Pancreas (tissue), 10 donors: ENCODE results near the gene GPR89A. TPM values are rescaled to one million over a fixed set of nuclear protein-coding genes. Genes with fewer than 3 reads are reported as not detected.
"Not testable (repeated sequence)": the region's sequence is repeated elsewhere in the genome, so short reads cannot be mapped to it uniquely, and the experiment has no call there.

Experiments used
- ATAC-seq, 4 donors: fragments of 200-7000 bp; cut with Tn5 transposase; one replicate each; pipeline versions ENCODE4 v1.8.0 to v1.9.1; 2020; ENCODE audit warnings: mild to moderate bottlenecking in 4 of 4, moderate library complexity in 4 of 4
- DNase-seq, 6 donors: peaks; one replicate each; pipeline ENCODE4 v3.0.0-alpha.2; 2020
- FAIRE-seq: peaks from 2 replicates; lab custom pipeline; 2012; peaks lifted over from hg19 to GRCh38; lab: Jason Lieb, UNC
- H3K27ac ChIP-seq, 4 donors: fragments of 200-600 bp; sonication (generic); 1 replicate in 3 of 4; 2 replicates in 1 of 4; pipeline versions ENCODE4 v1.5.0 to v1.8.0; 2020
- H3K27me3 ChIP-seq, 4 donors: fragments of 200-600 bp; one replicate each; pipeline ENCODE4 v1.8.0; 2021
- H3K36me3 ChIP-seq, 3 donors: fragments of 200-600 bp; sonication (generic) in 1 of 3; one replicate each; pipeline versions ENCODE4 v1.5.0 to v1.8.0; 2020 to 2021
- H3K4me1 ChIP-seq, 3 donors: fragments of 200-600 bp; one replicate each; pipeline ENCODE4 v1.8.0; 2021
- H3K4me3 ChIP-seq, 4 donors: fragments of 200-600 bp; sonication (generic) in 2 of 4; one replicate each; pipeline versions ENCODE4 v1.5.0 to v1.8.0; 2020 to 2021
- H3K9me3 ChIP-seq, 4 donors: fragments of 200-600 bp; one replicate each; pipeline ENCODE4 v1.8.0; 2021
- WGBS, 2 donors: extraction: QIAGEN DNeasy Blood & Tissue Kit; methylation state at CpG; one replicate each; pipeline ENCODE4 v1.1.7; 2013; 5-methylcytosine and 5-hydroxymethylcytosine counted together
- intact Hi-C, 3 donors: fragments of 100-400 bp; cut with DNase I; formaldehyde crosslinking; loops; one replicate each; pipeline versions ENCODE4 v1.11.1 to v1.14.2; 2022
- polyA plus RNA-seq, 2 donors: library from polyadenylated mRNA; stranded (reverse); fragments of 200-250 nt; gene quantifications; one replicate each; pipeline ENCODE4 v1.2.3, GENCODE V29; 2013
- total RNA-seq, 6 donors: library from RNA; stranded (reverse); fragmentation: NEBNext Ultra II Directional in 4 of 6; extraction: Animal tissue kit (Norgen Biotek cat#: 25700) in 4 of 6; gene quantifications; one replicate each; pipeline versions ENCODE4 v1.2.1 to v1.2.4, GENCODE V29; 2021 to 2023
- TF ChIP-seq, protein P1 (sequence below), 4 donors: fragments of 200-600 bp; sonication (generic) in 3 of 4; IDR thresholded peaks; one replicate each; pipeline versions ENCODE4 v1.5.0 to v1.8.0; 2021; ENCODE audit warnings: antibody characterized with exemption in 4 of 4
- donor health status: healthy with polysubstance abuse.
- donor health status: DM: no; HTN: no; CAD: no; lungs with moderate emphysema.
- donor health status: DM: no; HTN: no; CAD: no.
- donor health status: control.
- donor health status: control.
- donor health status: Bipolar disorder and iron deficiency.
- donor health status: DM: yes; HTN: yes; CAD: no.
- donor health status: DM: no; HTN: no; CAD: no.
- donor health status: DM: no; HTN: no; CAD: no.
- donor health status: DM: yes; HTN: yes; CAD: no.

The GPR89A gene
- total and polyA plus RNA-seq, 8 donors, result 9.3 to 18.9 (median 12.5) TPM

- H3K27ac ChIP-seq, H3K4me3 ChIP-seq, H3K27me3 ChIP-seq, intact Hi-C loops, ATAC-seq, FAIRE-seq, DNase-seq, H3K36me3 ChIP-seq, H3K9me3 ChIP-seq: not testable (repeated sequence)
- 63% methylated on average over 1 of the region's 1 CpG; no CpG with 5 or more reads in 1 of the 2 donors for WGBS, 2 donors
- peaks cover 14 to 16% (median 15%) of the 10 kb centered on the region in 3 donors for H3K4me1 ChIP-seq
These were observed 78.3 kb downstream of the GPR89A start for GRCh38 chr1:145686078-145686477.

GRCh38 chr1:145688328-145688727 lies 80.5 kb downstream of the GPR89A start:
- Histone ChIP-seq H3K4me1 (peaks cover 23 to 32% (median 29%) of the 10 kb centered on the region in 3 donors), H3K27me3 (no peaks in the 10 kb centered on the region), H3K27ac (no peak overlapping the region), H3K9me3 (no peaks in the 10 kb centered on the region), H3K36me3 (no peaks in the 10 kb centered on the region), H3K4me3 (no peak overlapping the region)
- ATAC-seq (no peak), DNase-seq (no peak), FAIRE-seq (no peak)
- 79 to 88% methylated on average over 4 of the region's 4 CpGs for WGBS, 2 donors
- intact Hi-C loops, result no loop called here
- TF ChIP-seq, protein P1, sequence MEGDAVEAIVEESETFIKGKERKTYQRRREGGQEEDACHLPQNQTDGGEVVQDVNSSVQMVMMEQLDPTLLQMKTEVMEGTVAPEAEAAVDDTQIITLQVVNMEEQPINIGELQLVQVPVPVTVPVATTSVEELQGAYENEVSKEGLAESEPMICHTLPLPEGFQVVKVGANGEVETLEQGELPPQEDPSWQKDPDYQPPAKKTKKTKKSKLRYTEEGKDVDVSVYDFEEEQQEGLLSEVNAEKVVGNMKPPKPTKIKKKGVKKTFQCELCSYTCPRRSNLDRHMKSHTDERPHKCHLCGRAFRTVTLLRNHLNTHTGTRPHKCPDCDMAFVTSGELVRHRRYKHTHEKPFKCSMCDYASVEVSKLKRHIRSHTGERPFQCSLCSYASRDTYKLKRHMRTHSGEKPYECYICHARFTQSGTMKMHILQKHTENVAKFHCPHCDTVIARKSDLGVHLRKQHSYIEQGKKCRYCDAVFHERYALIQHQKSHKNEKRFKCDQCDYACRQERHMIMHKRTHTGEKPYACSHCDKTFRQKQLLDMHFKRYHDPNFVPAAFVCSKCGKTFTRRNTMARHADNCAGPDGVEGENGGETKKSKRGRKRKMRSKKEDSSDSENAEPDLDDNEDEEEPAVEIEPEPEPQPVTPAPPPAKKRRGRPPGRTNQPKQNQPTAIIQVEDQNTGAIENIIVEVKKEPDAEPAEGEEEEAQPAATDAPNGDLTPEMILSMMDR (IDR thresholded peaks at IDR 0.05), result no peak

GRCh38 chr1:145688924-145689323 lies 81.1 kb downstream of the GPR89A start:
- TF ChIP-seq, protein P1 (IDR thresholded peaks at IDR 0.05), result no peak
- Histone ChIP-seq H3K27me3 (no peaks in the 10 kb centered on the region), H3K4me1 (peaks cover 23 to 34% (median 32%) of the 10 kb centered on the region in 3 donors), H3K27ac (no peak overlapping the region), H3K9me3 (no peaks in the 10 kb centered on the region), H3K4me3 (no peak overlapping the region), H3K36me3 (no peaks in the 10 kb centered on the region)
- no peak for FAIRE-seq
- ATAC-seq, result no peak
- DNase-seq, result no peak
- 94 to 95% methylated on average over 6 of the region's 6 CpGs for WGBS, 2 donors
- intact Hi-C loops, result no loop called here

DNA sequence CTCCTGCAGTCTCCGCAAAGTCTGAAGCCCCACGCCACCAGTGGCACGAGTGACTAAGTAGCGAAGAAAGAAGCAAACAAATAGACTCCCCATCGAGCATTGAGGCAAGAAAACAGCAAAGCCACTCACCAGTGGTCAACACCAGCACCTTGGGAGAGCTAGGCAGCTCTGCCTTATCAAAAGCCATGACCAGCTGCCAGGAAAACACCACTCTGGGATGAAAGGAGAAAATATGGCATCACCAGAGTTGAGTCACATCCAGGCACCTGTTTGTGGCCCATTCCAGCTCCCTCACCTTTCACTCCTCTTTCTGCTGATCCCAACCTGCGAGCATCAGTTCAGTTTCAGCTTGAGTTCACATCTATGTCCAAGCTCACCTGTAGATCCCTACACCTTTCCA lies 82.1 kb downstream of the GPR89A start:
- TF ChIP-seq, protein P1 (IDR thresholded peaks at IDR 0.05), result no peak
- H3K36me3 ChIP-seq, result no peaks in the 10 kb centered on the region
- intact Hi-C loops, result no loop called here
- H3K27me3 ChIP-seq, result no peaks in the 10 kb centered on the region
- no peak overlapping the region for H3K4me3 ChIP-seq
- peak; percentile 40 to 55 (median 46) for ATAC-seq
- peak in 1 of 6 donors; percentile 36 for DNase-seq
- peaks cover 23 to 43% (median 34%) of the 10 kb centered on the region in 3 donors for H3K4me1 ChIP-seq
- peak overlapping the region in 2 of 4 donors; percentile 31 to 54 for H3K27ac ChIP-seq
- no peaks in the 10 kb centered on the region for H3K9me3 ChIP-seq
- no peak for FAIRE-seq
- WGBS, 2 donors, result 85 to 88% methylated on average over 6 of the region's 6 CpGs

DNA sequence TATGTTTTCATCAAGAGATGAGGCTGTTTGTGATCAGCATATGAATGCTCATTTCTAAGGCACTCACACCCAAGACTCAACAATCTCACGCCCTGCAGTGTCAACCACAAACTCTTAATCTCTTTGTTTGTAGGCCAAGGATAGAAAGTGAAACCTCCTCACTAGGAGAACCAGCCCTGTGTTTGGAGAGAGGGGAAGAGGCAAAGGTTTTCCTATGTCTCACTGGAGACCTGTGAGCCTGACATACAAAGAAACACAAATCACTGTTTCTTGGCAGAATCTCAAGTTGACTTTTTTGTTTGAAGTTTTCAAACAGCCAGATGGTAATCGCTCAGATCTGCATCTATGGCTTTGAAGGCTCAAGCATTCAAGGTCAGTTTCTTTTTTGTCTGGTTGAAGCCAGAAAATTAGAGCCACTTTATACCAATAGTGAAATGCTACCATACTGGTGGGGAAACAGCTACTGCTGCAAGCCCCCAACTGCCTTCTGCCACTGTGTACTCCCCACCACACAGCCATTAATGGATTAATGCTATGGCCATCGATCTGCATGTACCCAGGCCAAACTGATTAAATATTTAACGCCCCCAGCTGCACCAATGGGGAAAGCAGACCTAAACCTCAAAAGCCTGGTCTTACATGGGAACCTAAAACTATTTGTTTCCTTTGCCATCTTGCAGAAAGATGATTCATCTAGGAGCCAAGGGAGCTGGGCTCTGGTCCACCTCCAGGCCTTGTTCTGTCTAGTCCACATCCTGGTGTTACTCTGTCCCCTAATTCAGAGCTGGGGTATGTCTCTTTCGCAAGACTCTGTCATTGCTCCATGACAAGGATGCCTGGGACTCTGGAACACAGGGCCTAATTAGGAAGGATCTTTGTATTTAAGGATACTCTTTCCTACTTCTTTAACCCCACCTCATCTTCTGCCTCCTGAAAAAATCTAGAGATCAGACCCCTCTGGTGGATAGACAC lies 83.1 kb downstream of the GPR89A start:
- Histone ChIP-seq H3K4me3 (no peak overlapping the region), H3K27ac (peak overlapping the region in 3 of 4 donors; percentile 5 to 54 (median 37)), H3K27me3 (no peaks in the 10 kb centered on the region), H3K9me3 (no peaks in the 10 kb centered on the region), H3K36me3 (no peaks in the 10 kb centered on the region), H3K4me1 (peaks cover 29 to 50% (median 42%) of the 10 kb centered on the region in 3 donors)
- intact Hi-C loops, result no loop called here
- 35 to 38% methylated on average over 5 of the region's 5 CpGs for WGBS, 2 donors
- peak in 3 of 4 donors; percentile 64 to 76 (median 76) for ATAC-seq
- no peak for FAIRE-seq
- TF ChIP-seq, protein P1 (IDR thresholded peaks at IDR 0.05), result no peak
- DNase-seq, result no peak
